HG03442 (cell line): ENCODE data around the gene SRC.

Source experiments
- ATAC-seq: cut with Tn5 transposase; IDR thresholded peaks from one replicate; pipeline ENCODE4 v1.9.1; 2021; ENCODE audit warnings: mild to moderate bottlenecking, moderate library complexity; ENCODE audit not compliant: unreplicated experiment

SRC gene

GRCh38 chr20:37420610-37421009 is 74.7 kb downstream of the SRC start:
- no peak for ATAC-seq

- no peak for ATAC-seq
Observed at GRCh38 chr20:37421060-37421905, 75.3 kb downstream of the SRC start.

GRCh38 chr20:37421988-37422387 is 76.0 kb downstream of the SRC start:
- no peak for ATAC-seq

- ATAC-seq = no peak
Observed at GRCh38 chr20:37422791-37423286, 76.9 kb downstream of the SRC start.

GRCh38 chr20:37423545-37423944 is 77.6 kb downstream of the SRC start:
- ATAC-seq = no peak

GRCh38 chr20:37424062-37424851 is 78.3 kb downstream of the SRC start:
- ATAC-seq = no peak

- no peak for ATAC-seq
Observed at GRCh38 chr20:37425103-37425625, 79.2 kb downstream of the SRC start.

GRCh38 chr20:37426106-37426505 is 80.2 kb downstream of the SRC start:
- ATAC-seq = no peak

GRCh38 chr20:37426978-37427377 is 81.0 kb downstream of the SRC start:
- no peak for ATAC-seq

- no peak for ATAC-seq
Observed at GRCh38 chr20:37430044-37430443, 84.1 kb downstream of the SRC start.

GRCh38 chr20:37430778-37431460 is 85.0 kb downstream of the SRC start:
- no peak for ATAC-seq

- no peak for ATAC-seq
Observed at GRCh38 chr20:37431786-37432185, 85.8 kb downstream of the SRC start.

GRCh38 chr20:37432606-37433005 is 86.7 kb downstream of the SRC start:
- ATAC-seq = no peak

GRCh38 chr20:37435607-37436006 is 89.7 kb downstream of the SRC start:
- ATAC-seq = no peak

- no peak for ATAC-seq
Observed at GRCh38 chr20:37436527-37437186, 90.7 kb downstream of the SRC start.

- no peak for ATAC-seq
Observed at GRCh38 chr20:37437676-37438075, 91.7 kb downstream of the SRC start.

- ATAC-seq = no peak
Observed at GRCh38 chr20:37438464-37439222, 92.7 kb downstream of the SRC start.

- no peak for ATAC-seq
Observed at GRCh38 chr20:37439223-37439933, 93.4 kb downstream of the SRC start.

- no peak for ATAC-seq
Observed at GRCh38 chr20:37441023-37441422, 95.1 kb downstream of the SRC start.
